AG04450 (cell line): ENCODE measurements around the gene HMGN5. TPM values are rescaled to one million over a fixed set of nuclear protein-coding genes. Genes with fewer than 3 reads are reported as not detected.

Source experiments
- CTCF ChIA-PET: fragments of 300-600, 350-600 bp; formaldehyde crosslinking; extraction: SDS; loops from one replicate; lab custom pipeline; 2022; ENCODE audit warnings: antibody characterized with exemption, inconsistent platforms; lab: Charles Lee
- POLR2A ChIA-PET: fragments of 350-600 bp; formaldehyde crosslinking; extraction: SDS; loops from one replicate; lab custom pipeline; 2021; ENCODE audit warnings: antibody characterized with exemption, inconsistent platforms; lab: Yijun Ruan, JAX
- DNase-seq: peaks from one replicate; pipeline ENCODE4 v3.0.0-alpha.2; 2011; ENCODE audit warnings: low read depth, low spot score
- H3K27ac ChIP-seq: one replicate; pipeline ENCODE4 v1.5.1; 2012; ENCODE audit warnings: low read depth, low read length, control low read depth
- H3K27me3 ChIP-seq: one replicate; pipeline ENCODE4 v1.6.0; 2012; ENCODE audit warnings: low read length; ENCODE audit not compliant: control insufficient read depth, insufficient read depth
- H3K4me3 ChIP-seq: 2 replicates; pipeline ENCODE4 v1.5.1; 2011; ENCODE audit warnings: mild to moderate bottlenecking, low read depth, low read length, control low read depth
- H3K9me3 ChIP-seq: 2 replicates; pipeline ENCODE4 v1.5.1; 2012; ENCODE audit warnings: low read length; ENCODE audit not compliant: control insufficient read depth, insufficient read depth
- polyA plus RNA-seq: library from polyadenylated mRNA; depleted of rRNA; stranded (reverse); fragments of >200 nt; gene quantifications from 2 replicates; pipeline ENCODE4 v1.2.3, GENCODE V29; 2011
- TF ChIP-seq, protein P1 (sequence below): IDR thresholded peaks from 2 replicates; pipeline ENCODE4 v1.5.1; 2011; ENCODE audit warnings: low read depth, low read length, control low read depth, inconsistent platforms

The HMGN5 gene
- polyA plus RNA-seq, 1 experiment: 3.7 TPM

- Histone ChIP-seq H3K27me3 (no peaks in the 10 kb centered on the region), H3K9me3 (peaks cover 13% of the 10 kb centered on the region), H3K4me3 (no peak overlapping the region), H3K27ac (no peak overlapping the region)
- DNase-seq: no peak
- ChIA-PET CTCF (no interaction called here), POLR2A (no interaction called here)
- TF ChIP-seq, protein P1, sequence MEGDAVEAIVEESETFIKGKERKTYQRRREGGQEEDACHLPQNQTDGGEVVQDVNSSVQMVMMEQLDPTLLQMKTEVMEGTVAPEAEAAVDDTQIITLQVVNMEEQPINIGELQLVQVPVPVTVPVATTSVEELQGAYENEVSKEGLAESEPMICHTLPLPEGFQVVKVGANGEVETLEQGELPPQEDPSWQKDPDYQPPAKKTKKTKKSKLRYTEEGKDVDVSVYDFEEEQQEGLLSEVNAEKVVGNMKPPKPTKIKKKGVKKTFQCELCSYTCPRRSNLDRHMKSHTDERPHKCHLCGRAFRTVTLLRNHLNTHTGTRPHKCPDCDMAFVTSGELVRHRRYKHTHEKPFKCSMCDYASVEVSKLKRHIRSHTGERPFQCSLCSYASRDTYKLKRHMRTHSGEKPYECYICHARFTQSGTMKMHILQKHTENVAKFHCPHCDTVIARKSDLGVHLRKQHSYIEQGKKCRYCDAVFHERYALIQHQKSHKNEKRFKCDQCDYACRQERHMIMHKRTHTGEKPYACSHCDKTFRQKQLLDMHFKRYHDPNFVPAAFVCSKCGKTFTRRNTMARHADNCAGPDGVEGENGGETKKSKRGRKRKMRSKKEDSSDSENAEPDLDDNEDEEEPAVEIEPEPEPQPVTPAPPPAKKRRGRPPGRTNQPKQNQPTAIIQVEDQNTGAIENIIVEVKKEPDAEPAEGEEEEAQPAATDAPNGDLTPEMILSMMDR: no peak
Measured at GRCh38 chrX:81237516-81237915, 35.8 kb upstream of the HMGN5 start.

DNA sequence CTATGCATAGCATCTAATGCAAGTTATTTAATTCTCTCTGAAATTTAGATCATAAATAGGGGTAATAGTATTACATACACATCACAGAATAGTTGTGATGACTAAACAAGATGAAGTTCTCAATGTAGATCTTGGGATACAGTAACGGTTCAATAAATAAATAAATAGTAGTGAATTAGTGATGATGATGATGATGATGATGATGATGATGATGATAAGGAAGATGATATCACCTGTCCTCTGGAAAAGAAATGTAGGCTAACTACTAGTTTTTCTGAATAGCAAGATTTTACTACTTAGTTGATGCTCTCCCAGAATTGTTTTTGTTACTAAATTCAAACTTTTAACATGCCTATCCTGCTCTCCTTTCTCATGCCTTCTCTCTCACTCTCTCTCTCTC is 30.5 kb upstream of the HMGN5 start:
- POLR2A ChIA-PET: no interaction called here
- Histone ChIP-seq H3K9me3 (no peaks in the 10 kb centered on the region), H3K4me3 (no peak overlapping the region), H3K27me3 (no peaks in the 10 kb centered on the region), H3K27ac (no peak overlapping the region)
- DNase-seq: no peak
- TF ChIP-seq, protein P1: no peak
- CTCF ChIA-PET: no interaction called here

DNA sequence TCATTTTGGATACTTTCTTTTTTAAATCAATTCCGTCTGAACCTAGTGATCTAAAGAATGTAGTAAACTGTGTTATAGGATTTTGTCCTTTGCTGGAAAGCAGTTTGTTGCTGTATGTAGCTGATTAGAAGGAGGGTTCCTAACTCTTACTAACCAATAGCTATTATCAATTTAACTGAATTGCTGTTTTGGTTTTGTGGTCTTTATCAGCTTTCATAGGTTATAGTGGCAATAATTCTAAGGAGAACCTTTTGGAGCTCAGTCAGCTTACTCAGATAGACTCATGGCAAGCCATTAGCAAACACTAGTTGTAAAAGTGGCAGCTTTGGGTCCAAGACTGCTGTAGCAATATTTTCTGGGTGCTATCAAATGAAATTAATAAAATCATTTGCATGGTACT is 29.8 kb upstream of the HMGN5 start:
- DNase-seq: no peak
- TF ChIP-seq, protein P1: no peak
- no peaks in the 10 kb centered on the region for H3K27me3 ChIP-seq
- POLR2A ChIA-PET: no interaction called here
- no peak overlapping the region for H3K4me3 ChIP-seq
- CTCF ChIA-PET: no interaction called here
- no peaks in the 10 kb centered on the region for H3K9me3 ChIP-seq
- H3K27ac ChIP-seq: no peak overlapping the region

DNA sequence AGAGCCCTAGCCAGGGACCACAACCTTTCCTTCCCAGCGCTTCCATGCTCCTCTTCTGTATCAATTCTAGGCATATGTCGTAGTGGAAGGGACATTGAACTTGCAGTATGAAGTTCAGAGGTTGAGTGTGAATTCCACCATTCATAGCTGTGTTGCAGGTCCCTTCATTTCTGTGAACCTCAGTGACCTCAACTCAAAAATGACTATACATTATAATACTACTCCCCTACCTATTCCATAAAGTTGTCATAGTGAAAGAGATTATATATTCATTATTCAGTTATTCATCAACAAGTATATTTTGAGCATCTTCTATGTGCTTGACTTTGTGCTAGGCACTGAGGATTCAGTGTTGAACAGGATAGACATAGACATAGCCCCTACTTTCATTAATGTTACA is 28.2 kb upstream of the HMGN5 start:
- POLR2A ChIA-PET: no interaction called here

DNA sequence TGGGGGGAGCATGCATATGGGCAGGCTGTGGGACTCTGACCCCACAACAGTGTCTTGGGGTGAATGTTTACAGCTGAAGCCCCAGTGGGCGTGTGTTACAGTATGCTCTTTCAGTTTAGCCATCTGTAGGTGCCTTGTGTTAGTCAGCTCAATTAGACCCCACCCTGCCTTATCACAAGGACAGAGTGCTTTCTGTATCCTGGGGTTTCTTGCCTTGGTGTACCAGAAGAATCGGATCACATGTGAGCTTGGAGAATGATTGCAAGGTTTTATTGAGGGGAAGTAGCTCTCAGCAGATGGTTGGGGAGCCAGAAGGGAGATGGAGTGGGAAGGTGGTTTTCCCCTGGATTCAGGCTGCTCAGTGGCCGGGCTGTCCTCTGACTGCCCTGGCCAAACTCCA is 27.5 kb upstream of the HMGN5 start:
- TF ChIP-seq, protein P1: no peak
- Histone ChIP-seq H3K4me3 (no peak overlapping the region), H3K27ac (no peak overlapping the region), H3K27me3 (no peaks in the 10 kb centered on the region), H3K9me3 (no peaks in the 10 kb centered on the region)
- DNase-seq: no peak
- POLR2A ChIA-PET: no interaction called here
- CTCF ChIA-PET: no interaction called here

More for the DNA sequence above, 28.2 kb upstream of the HMGN5 start:
- Histone ChIP-seq H3K27me3 (no peaks in the 10 kb centered on the region), H3K9me3 (no peaks in the 10 kb centered on the region), H3K4me3 (no peak overlapping the region), H3K27ac (no peak overlapping the region)
- CTCF ChIA-PET: no interaction called here
- no peak for DNase-seq
- TF ChIP-seq, protein P1: no peak
